ENCODE data around the gene SSTR4. TPM values are rescaled to one million over a fixed set of nuclear protein-coding genes. Genes with fewer than 3 reads are reported as not detected.

SSTR4 gene
- total and polyA plus RNA-seq, 2 experiments from 2014 or later: not detected

- Histone ChIP-seq H3K4me3 (no peak overlapping the region), H3K9me3 (ENCODE audit: low read depth) (no peaks in the 10 kb centered on the region), H3K4me1 (ENCODE audit: low read depth) (no peaks in the 10 kb centered on the region), H3K36me3 (no peaks in the 10 kb centered on the region), H3K27me3 (no peaks in the 10 kb centered on the region), H3K27ac (no peak overlapping the region)
- DNase-seq (ENCODE audit: low read depth in 1 of 2, low spot score in 1 of 2): no peak
- TF ChIP-seq, protein P1, sequence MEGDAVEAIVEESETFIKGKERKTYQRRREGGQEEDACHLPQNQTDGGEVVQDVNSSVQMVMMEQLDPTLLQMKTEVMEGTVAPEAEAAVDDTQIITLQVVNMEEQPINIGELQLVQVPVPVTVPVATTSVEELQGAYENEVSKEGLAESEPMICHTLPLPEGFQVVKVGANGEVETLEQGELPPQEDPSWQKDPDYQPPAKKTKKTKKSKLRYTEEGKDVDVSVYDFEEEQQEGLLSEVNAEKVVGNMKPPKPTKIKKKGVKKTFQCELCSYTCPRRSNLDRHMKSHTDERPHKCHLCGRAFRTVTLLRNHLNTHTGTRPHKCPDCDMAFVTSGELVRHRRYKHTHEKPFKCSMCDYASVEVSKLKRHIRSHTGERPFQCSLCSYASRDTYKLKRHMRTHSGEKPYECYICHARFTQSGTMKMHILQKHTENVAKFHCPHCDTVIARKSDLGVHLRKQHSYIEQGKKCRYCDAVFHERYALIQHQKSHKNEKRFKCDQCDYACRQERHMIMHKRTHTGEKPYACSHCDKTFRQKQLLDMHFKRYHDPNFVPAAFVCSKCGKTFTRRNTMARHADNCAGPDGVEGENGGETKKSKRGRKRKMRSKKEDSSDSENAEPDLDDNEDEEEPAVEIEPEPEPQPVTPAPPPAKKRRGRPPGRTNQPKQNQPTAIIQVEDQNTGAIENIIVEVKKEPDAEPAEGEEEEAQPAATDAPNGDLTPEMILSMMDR (IDR thresholded peaks at IDR 0.05; ENCODE audit: low read depth, low read length): no peak
These were observed 30.4 kb downstream of the SSTR4 start for GRCh38 chr20:23065266-23066201.

GRCh38 chr20:23066772-23067171, 31.7 kb downstream of the SSTR4 start:
- DNase-seq (ENCODE audit: low read depth in 1 of 2, low spot score in 1 of 2): no peak
- Histone ChIP-seq H3K27me3 (no peaks in the 10 kb centered on the region), H3K9me3 (ENCODE audit: low read depth) (no peaks in the 10 kb centered on the region), H3K4me3 (no peak overlapping the region), H3K27ac (no peak overlapping the region), H3K4me1 (ENCODE audit: low read depth) (no peaks in the 10 kb centered on the region), H3K36me3 (no peaks in the 10 kb centered on the region)
- TF ChIP-seq, protein P1 (IDR thresholded peaks at IDR 0.05; ENCODE audit: low read depth, low read length): no peak

DNA sequence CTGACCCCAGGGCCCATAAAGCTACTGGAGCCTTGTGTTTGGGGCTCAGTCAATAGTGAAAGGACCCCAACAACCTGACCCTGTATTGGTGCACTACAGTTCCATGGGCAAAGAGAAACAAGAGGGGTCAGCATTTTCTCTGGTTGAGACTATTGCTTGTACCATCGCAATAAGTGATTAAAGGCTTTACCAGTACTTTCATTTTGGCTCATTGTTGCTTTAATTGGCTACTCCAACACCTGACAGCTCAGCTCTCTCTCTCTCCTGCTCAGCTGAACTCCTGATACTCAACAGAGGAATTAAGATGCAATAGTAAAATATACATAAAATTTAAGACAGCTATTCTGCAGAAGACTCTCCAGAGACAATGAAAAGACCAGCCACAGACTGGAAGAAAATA, 33.2 kb downstream of the SSTR4 start:
- no peaks in the 10 kb centered on the region for H3K4me1 ChIP-seq (ENCODE audit: low read depth)
- H3K36me3 ChIP-seq: no peaks in the 10 kb centered on the region
- H3K27ac ChIP-seq: no peak overlapping the region
- no peaks in the 10 kb centered on the region for H3K9me3 ChIP-seq (ENCODE audit: low read depth)
- no peak overlapping the region for H3K4me3 ChIP-seq
- DNase-seq (ENCODE audit: low read depth in 1 of 2, low spot score in 1 of 2): no peak
- H3K27me3 ChIP-seq: no peaks in the 10 kb centered on the region
- TF ChIP-seq, protein P1 (IDR thresholded peaks at IDR 0.05; ENCODE audit: low read depth, low read length): no peak

DNA sequence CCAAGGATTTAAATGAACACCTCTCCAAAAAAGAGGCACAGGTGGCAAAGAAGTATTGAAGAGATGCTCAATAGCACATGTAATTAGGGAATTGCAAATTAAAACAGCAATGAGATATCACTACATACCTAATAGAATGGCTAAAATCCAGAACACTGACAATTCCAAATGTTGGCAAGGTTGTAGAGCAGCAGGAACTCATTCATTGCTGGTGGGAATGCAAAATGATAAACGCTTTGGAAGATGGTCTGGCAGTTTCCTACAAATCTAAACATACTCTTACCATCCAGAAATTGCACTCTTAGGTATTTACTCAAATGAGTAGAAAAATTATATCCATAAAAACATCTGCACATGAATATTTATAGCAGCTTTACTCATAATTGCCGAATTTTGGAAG, 34.0 kb downstream of the SSTR4 start:
- no peaks in the 10 kb centered on the region for H3K9me3 ChIP-seq (ENCODE audit: low read depth)
- no peaks in the 10 kb centered on the region for H3K4me1 ChIP-seq (ENCODE audit: low read depth)
- no peak for DNase-seq (ENCODE audit: low read depth in 1 of 2, low spot score in 1 of 2)
- H3K27me3 ChIP-seq: no peaks in the 10 kb centered on the region
- H3K36me3 ChIP-seq: no peaks in the 10 kb centered on the region
- H3K27ac ChIP-seq: no peak overlapping the region
- no peak overlapping the region for H3K4me3 ChIP-seq
- TF ChIP-seq, protein P1 (IDR thresholded peaks at IDR 0.05; ENCODE audit: low read depth, low read length): no peak

- no peak overlapping the region for H3K4me3 ChIP-seq
- DNase-seq (ENCODE audit: low read depth in 1 of 2, low spot score in 1 of 2): no peak
- H3K27me3 ChIP-seq: no peaks in the 10 kb centered on the region
- H3K4me1 ChIP-seq (ENCODE audit: low read depth): no peaks in the 10 kb centered on the region
- H3K9me3 ChIP-seq (ENCODE audit: low read depth): no peaks in the 10 kb centered on the region
- TF ChIP-seq, protein P1 (IDR thresholded peaks at IDR 0.05; ENCODE audit: low read depth, low read length): no peak
- H3K36me3 ChIP-seq: no peaks in the 10 kb centered on the region
- no peak overlapping the region for H3K27ac ChIP-seq
These were observed 36.3 kb downstream of the SSTR4 start for GRCh38 chr20:23071398-23071797.

All from cardiac muscle cell (in vitro differentiated cells and primary cell).